HG03571 (cell line): Measurements from ENCODE around the gene CEL.

Experiments used
- ATAC-seq: cut with Tn5 transposase; IDR thresholded peaks from one replicate; pipeline ENCODE4 v1.9.1; 2021; ENCODE audit not compliant: unreplicated experiment

The CEL gene

GRCh38 chr9:133101356-133102189 lies 39.8 kb downstream of the CEL start:
- no peak for ATAC-seq

DNA sequence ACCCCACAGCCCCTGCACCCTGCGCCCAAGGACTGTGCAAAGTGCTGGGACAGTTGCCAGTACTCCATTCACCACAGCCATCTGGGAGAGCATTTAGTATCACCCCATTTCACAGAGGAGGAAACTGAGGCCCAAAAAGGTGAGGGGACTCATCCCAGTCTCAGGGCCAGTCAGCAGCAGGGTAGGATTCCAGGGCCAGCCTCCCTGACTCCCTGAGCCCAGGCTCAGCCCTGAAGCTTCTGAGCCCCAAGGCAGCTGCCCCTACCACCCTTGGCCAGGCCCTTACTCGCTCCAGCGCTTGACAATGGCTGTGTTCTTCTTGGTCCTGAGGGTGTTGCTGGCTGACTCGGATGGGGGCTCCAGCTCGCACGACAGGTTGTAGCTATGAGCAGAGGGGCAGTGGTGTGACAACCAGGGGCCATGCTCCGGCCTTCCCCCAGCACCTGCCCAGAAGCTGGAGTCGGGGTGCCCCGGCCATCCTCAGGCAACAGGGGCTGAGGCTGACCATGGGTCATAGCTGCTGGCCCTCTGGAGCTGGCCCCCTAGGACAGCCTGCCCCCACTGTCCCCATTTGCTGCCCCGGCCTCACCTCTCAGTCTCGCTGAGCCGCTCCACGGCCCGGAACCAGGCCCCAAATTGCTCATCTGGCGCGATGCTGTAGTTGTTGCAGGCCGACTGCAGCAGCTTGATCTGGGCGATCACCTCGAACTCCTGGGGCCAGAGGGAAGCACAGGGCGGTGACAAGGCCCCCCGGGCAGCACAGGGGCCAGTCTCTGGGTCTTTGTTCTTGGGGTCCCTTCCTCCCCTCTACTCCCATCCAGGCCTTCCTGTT lies 40.6 kb downstream of the CEL start:
- no peak for ATAC-seq

DNA sequence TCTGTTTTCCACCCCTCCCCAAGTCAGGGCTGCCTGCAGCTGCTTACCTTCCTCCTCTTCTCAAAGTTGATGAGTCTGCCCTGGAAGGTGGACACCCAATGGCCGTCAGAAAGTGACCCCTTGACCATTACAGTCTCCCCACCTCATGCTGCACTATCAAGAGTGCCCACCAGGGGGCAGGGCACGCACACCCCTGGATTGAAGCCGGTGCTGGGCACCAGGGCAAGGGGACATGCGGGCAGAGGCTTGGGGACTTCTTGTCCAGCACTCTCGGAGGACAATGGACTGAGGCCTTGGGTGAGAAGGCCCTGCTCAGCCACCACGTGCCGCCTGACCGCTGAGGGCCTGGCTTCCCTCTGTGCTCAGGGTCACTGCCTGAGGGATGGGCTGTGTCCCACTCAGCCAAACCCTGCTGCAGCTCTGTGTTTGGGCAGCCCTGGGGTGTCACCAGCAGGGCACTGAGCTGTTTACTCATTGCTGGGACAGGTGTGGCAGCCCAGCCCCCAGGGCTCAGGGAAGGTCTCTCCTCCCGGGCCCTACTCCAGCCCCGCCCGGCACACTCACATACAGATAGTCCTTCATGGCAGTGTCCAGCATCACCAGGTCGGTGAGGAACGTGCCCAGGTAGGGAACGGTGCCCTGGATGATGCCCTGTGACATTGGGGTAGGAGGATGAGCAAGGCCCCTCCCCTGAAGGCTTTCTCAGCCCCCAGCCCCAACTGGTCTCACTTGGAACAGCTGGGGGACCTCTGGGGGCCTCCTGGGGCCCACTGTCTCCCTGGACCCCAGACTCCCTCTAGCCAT lies 41.6 kb downstream of the CEL start:
- ATAC-seq = no peak

DNA sequence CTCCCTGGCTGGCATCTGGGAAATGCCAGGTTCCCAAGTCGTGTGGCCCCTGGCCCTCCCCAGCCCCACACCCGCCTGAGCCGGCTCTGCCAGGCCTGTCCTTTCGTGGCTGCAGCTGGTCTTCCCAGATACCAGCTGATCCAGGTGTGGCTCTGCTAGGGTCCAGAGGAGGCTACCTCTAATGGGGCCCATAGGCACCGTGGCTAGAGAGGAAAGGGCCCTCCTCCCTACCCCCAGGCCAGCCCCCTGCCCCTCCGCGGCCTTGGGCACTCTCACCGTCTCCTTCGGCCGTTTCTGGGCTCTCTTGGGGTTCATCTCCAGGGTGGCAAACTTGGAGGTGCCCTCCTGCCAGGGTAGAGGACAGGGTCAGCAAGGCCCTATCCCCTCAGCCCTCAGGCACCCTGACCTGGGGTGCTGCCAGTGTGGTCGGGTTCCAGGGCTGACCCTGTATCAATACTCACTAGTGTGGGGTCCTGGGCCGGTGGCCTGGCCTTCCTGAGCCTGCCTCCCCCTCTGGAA lies 42.3 kb downstream of the CEL start:
- no peak for ATAC-seq

DNA sequence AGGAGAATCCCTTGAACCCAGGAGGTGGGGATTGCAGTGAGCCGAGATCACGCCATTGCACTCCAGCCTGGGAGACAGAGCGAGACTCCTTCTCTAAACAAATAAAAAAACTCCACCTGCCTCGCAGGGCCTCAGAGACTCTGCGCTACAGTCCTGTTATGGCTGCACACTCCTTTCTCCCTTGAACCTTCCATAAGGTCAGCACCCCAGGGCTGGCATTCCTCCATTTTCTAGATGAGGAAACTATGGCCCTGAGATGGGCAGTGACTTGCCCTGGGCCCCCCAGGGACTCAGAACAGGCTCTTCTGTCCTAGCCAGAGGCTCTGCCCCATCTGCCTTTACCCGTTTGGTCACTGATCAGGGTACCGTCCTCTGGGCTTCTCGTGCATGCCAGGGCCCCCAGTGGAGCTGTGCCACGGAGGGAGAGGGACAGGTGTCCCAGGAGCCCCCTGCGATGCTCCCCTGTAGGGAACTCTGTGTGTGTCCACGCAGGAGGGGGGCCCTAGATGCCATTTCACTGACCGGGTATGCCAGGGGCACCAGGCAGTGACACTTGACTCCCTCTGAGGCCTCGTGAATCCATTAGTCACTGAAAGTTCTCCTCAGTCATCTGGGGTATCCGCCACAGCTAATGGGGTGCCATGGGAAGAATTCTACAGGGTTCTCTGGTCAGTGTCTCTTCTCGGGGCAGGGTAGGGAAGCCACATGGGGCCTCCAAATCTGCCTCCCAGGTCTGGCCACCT lies 43.1 kb downstream of the CEL start:
- ATAC-seq = no peak

DNA sequence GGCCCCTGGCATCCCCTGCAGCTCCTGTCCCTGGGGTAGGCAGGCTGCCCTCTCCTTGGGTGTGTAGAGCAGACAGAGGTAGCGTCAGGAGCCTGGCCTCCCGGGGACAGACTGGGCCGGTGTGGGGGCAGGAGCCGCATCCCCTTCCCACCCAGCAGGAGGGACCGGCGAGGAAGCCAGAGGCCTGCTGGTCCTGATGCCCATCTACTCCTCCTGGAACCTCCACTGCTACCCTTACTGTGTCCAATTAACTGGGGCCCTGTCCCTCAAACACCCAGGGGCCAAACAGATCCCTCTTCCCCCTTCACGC lies 43.6 kb downstream of the CEL start:
- no peak for ATAC-seq

DNA sequence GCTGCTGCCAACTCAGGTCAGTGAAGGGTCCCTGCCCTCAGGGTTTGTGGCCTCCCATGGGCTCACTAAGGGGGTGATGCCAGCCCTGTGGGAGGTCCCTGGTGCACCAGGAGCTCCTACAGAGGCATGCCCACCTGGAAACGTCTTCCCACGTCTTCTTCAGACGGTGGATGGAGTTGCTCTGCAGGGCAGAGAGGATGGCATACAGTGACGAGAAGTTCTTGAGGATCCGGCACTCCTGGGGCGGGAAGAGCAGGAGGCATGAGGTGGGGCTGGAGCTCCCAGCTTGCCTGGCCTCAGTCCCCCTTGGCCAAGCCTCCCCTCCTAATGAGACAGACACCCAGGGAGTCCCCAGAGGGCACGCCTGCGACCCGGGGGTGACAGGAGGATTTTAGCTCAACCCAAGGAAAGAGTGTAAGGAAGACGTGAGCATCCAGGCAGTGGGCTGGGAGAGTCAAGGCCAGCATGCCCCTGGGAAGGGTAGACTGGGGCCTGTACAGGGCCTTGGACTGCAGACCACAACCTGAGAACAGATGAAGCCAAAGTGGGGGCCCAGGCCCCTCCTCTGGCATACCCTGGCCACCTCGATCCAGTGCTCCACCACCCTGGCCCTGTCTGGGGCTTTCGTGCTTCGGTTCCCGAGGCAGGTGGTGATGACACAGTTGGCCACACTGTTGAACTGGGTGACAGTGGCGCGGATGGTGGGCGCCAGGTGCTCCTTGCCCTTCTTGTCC lies 44.9 kb downstream of the CEL start:
- no peak for ATAC-seq

GRCh38 chr9:133107245-133107722 lies 45.5 kb downstream of the CEL start:
- ATAC-seq = no peak

- ATAC-seq = no peak
Measured at GRCh38 chr9:133107961-133108793, 46.4 kb downstream of the CEL start.

GRCh38 chr9:133108794-133109641 lies 47.2 kb downstream of the CEL start:
- ATAC-seq = no peak

- no peak for ATAC-seq
Measured at GRCh38 chr9:133109931-133110650, 48.3 kb downstream of the CEL start.

DNA sequence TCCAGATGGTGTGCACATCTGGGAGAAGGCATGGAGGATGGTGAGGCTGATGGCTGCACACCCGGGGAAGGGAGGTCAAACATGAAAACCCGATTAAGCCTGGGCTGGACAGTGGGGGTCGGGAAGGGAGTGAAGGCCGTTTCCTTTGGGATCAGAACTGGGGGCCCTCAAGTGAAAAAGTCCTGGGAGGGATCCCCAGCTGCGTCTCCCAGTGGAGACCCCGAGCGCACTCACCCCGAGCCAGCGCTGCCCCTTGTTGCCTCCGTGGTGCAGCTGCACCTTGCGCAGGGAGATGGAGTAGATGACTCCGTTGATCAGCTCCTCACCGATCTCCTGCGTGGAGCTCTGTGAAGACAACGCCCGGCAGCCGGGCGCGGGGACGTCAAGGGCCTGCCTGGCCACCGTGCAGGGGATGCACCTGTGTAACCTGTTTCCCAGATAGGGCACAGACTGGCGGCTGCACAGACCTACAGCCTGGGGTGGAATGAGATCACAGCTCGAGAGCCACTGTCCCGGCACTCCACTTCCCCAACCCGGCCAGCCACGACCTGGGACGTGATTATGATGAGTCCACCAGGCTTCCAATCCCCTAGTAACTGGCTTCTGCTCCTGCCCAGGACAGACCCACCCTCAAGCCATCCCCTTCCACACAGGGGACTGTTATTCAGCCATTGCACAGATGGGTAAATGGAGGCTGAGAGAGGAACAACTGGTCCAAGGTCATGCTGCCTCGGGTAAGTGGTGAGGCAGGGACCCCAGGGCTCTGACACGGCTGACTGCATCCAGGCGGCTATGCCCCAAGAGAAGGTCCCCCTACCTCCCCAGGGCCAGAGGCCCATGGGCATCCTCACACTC lies 50.3 kb downstream of the CEL start:
- ATAC-seq = no peak

GRCh38 chr9:133112663-133113026 lies 50.9 kb downstream of the CEL start:
- no peak for ATAC-seq

DNA sequence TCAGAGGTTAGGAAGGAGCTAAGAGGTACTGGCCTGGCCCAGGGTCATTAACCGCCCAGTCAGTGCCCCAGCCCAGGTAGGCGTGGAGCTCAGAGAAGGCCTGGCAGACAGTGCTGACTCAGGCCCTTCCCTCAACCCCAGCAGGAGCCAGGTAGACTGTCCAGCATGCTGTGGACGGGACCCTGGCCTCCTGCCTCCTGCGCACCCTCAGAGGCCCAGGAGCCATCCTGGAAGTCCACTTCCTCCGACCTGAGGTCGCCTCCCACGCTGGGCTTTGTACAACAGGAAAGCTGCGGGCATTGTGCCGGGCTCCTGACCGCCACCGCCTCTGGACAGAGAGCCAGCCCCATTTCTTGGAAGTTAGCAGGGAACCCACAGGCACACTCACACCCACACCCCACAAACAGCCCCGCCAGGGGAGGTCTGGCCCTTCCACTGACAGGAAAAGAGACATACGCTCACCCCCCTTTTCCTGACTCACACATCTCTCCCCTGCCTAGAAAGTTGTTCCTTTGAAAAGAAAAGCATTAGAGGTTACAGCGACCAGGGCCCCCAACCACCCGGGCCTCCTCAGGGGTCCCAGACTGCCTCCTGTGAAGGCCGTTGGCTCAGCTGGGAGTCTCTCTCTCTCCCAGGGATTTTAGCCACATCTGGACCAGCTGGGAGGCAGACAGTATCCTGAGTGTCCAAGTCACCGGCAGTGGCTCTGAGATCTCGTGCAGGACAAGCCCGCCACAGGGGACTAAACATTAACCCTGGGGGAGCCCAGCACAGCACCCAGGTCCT lies 51.6 kb downstream of the CEL start:
- no peak for ATAC-seq

GRCh38 chr9:133113949-133114885 lies 52.4 kb downstream of the CEL start:
- ATAC-seq = no peak
